ENCODE results near the gene VAPA. TPM values are rescaled to one million over a fixed set of nuclear protein-coding genes. Genes with fewer than 3 reads are reported as not detected.

The VAPA gene
- total and polyA plus RNA-seq, 2 donors (not counting 3 experiments of a cell fraction or from before 2014, with no cell fraction given): 105 to 163 TPM

DNA sequence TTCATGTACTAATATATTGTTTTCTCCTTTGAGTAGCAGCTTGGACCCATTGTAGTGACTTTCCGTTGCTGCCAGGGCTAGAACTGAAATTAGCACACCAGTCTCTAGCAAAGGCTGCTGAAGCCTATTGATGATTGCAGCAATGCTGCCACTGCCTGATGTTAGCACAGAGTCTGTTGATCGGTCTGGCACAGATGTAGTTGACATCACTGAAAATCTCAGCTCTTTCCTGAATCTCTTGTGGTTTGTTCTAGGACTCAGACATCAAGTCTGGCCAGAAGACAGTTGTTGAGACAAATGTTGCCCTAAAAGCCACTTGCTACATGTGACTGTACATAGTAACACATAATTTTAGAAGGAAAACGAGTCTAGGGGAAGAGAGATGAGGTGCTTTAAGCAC, 47.2 kb downstream of the VAPA start:
- CTCF ChIA-PET: interaction anchor here (0.8 kb wide), 1 partner anchor 277 kb away, joined by 3 read pairs; no protein-coding TSS in a partner anchor
- H3K4me1 ChIP-seq (ENCODE audit: control insufficient read depth, extremely low read depth, insufficient read depth, low read length): peaks cover under 1% of the 10 kb centered on the region
- POLR2A ChIA-PET: no interaction called here
- DNase-seq (ENCODE audit: low read depth, low spot score) (no peak), FAIRE-seq (no peak)
- no peak overlapping the region for H3K27ac ChIP-seq (ENCODE audit: insufficient read depth, low read depth, low read length)
- H4K20me1 ChIP-seq (replicated peaks; ENCODE audit: control insufficient read depth, extremely low read depth, insufficient read depth, low read length): peaks cover 2% of the 10 kb centered on the region
- no peaks in the 10 kb centered on the region for H3K79me2 ChIP-seq (ENCODE audit: control insufficient read depth, insufficient read depth, low read length)
- H3K36me3 ChIP-seq (ENCODE audit: control insufficient read depth in 2 of 2, extremely low read depth in 1 of 2, insufficient read depth in 2 of 2, low read length in 2 of 2): no peaks in the 10 kb centered on the region
- H3K9ac ChIP-seq (replicated peaks; ENCODE audit: extremely low read depth, insufficient read depth, low read length): no peak overlapping the region
- no peak overlapping the region for H2AFZ ChIP-seq (ENCODE audit: low read depth, low read length)
- H3K4me2 ChIP-seq (ENCODE audit: insufficient read depth, low read length): no peak overlapping the region
- H3K27me3 ChIP-seq (ENCODE audit: control insufficient read depth in 2 of 2, insufficient read depth in 2 of 2, low read length in 2 of 2): peaks cover 0 to 2% of the 10 kb centered on the region in 2 experiments
- intact Hi-C loops (cut with micrococcal nuclease) (no loop called here), dilution Hi-C loops (cut with MboI; ENCODE audit: extremely low pct_ligation_motif_present, low sequenced_read_pairs) (no loop called here)
- TSS peak; percentile 1 for BruUV-seq (replicated peaks)
- no peaks in the 10 kb centered on the region for H3K9me1 ChIP-seq (replicated peaks; ENCODE audit: control insufficient read depth, extremely low read depth, insufficient read depth, low read length)
- no peaks in the 10 kb centered on the region for H3K9me3 ChIP-seq (replicated peaks; ENCODE audit: control insufficient read depth, insufficient read depth, low read length)
- TF ChIP-seq GATA2 (IDR thresholded peaks at IDR 0.05; ENCODE audit: insufficient read depth, insufficient read length, low read depth, low read length): no peak
- TF ChIP-seq JUN (IDR thresholded peaks at IDR 0.05; ENCODE audit: borderline replicate concordance, insufficient read depth, insufficient read length, low read depth): no peak
- TF ChIP-seq, protein P1, sequence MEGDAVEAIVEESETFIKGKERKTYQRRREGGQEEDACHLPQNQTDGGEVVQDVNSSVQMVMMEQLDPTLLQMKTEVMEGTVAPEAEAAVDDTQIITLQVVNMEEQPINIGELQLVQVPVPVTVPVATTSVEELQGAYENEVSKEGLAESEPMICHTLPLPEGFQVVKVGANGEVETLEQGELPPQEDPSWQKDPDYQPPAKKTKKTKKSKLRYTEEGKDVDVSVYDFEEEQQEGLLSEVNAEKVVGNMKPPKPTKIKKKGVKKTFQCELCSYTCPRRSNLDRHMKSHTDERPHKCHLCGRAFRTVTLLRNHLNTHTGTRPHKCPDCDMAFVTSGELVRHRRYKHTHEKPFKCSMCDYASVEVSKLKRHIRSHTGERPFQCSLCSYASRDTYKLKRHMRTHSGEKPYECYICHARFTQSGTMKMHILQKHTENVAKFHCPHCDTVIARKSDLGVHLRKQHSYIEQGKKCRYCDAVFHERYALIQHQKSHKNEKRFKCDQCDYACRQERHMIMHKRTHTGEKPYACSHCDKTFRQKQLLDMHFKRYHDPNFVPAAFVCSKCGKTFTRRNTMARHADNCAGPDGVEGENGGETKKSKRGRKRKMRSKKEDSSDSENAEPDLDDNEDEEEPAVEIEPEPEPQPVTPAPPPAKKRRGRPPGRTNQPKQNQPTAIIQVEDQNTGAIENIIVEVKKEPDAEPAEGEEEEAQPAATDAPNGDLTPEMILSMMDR (IDR thresholded peaks at IDR 0.05; ENCODE audit: extremely low read depth in 1 of 2, insufficient read depth in 1 of 2, low read depth in 1 of 2, low read length in 2 of 2): no peak
- TF ChIP-seq, protein P2, sequence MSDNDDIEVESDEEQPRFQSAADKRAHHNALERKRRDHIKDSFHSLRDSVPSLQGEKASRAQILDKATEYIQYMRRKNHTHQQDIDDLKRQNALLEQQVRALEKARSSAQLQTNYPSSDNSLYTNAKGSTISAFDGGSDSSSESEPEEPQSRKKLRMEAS (IDR thresholded peaks at IDR 0.05; ENCODE audit: insufficient read depth, insufficient read length): no peak
- TF ChIP-seq MYC (IDR thresholded peaks at IDR 0.05; ENCODE audit: low read depth, low read length): no peak
- TF ChIP-seq POLR2A (IDR thresholded peaks at IDR 0.05; ENCODE audit: low read depth, low read length): no peak
- no peak for TF ChIP-seq FOS (IDR thresholded peaks at IDR 0.05; ENCODE audit: borderline replicate concordance, insufficient read depth, low read length)
- no peak overlapping the region for H3K4me3 ChIP-seq (replicated peaks in 1 of 3; ENCODE audit: insufficient read depth in 1 of 3, low read depth in 1 of 3, low read length in 3 of 3)
